ENCODE measurements around the gene PSMF1. TPM values are rescaled to one million over a fixed set of nuclear protein-coding genes. Genes with fewer than 3 reads are reported as not detected.

PSMF1 gene
- total and polyA plus RNA-seq, 2 experiments from 2014 or later: 73.7 to 84.2 TPM

DNA sequence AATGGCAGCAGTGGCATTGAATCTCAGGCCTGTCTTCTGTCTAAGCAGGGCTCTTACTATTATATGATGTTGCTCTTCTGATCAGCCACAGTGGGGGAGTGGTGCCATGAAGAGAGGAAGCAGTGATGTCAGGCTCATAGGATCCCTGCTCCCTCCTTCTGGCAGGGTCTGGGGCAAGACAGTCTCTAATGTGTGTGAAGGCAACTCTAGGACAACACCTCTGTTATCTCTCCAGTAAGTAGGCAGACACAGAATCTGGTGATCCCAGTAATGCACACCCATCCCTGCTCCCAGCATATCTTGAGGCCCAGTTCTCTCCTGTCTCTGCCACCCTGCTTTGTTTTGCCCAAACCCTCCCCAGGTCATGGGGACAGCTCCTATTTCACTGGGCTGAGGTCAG, 93.6 kb downstream of the PSMF1 start (continued):
- TF ChIP-seq, protein P1, sequence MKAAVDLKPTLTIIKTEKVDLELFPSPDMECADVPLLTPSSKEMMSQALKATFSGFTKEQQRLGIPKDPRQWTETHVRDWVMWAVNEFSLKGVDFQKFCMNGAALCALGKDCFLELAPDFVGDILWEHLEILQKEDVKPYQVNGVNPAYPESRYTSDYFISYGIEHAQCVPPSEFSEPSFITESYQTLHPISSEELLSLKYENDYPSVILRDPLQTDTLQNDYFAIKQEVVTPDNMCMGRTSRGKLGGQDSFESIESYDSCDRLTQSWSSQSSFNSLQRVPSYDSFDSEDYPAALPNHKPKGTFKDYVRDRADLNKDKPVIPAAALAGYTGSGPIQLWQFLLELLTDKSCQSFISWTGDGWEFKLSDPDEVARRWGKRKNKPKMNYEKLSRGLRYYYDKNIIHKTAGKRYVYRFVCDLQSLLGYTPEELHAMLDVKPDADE (IDR thresholded peaks at IDR 0.05): no peak
- TF ChIP-seq EZH2 (IDR thresholded peaks at IDR 0.05; ENCODE audit: low read depth, unreplicated experiment): no peak
- TF ChIP-seq, protein P2, sequence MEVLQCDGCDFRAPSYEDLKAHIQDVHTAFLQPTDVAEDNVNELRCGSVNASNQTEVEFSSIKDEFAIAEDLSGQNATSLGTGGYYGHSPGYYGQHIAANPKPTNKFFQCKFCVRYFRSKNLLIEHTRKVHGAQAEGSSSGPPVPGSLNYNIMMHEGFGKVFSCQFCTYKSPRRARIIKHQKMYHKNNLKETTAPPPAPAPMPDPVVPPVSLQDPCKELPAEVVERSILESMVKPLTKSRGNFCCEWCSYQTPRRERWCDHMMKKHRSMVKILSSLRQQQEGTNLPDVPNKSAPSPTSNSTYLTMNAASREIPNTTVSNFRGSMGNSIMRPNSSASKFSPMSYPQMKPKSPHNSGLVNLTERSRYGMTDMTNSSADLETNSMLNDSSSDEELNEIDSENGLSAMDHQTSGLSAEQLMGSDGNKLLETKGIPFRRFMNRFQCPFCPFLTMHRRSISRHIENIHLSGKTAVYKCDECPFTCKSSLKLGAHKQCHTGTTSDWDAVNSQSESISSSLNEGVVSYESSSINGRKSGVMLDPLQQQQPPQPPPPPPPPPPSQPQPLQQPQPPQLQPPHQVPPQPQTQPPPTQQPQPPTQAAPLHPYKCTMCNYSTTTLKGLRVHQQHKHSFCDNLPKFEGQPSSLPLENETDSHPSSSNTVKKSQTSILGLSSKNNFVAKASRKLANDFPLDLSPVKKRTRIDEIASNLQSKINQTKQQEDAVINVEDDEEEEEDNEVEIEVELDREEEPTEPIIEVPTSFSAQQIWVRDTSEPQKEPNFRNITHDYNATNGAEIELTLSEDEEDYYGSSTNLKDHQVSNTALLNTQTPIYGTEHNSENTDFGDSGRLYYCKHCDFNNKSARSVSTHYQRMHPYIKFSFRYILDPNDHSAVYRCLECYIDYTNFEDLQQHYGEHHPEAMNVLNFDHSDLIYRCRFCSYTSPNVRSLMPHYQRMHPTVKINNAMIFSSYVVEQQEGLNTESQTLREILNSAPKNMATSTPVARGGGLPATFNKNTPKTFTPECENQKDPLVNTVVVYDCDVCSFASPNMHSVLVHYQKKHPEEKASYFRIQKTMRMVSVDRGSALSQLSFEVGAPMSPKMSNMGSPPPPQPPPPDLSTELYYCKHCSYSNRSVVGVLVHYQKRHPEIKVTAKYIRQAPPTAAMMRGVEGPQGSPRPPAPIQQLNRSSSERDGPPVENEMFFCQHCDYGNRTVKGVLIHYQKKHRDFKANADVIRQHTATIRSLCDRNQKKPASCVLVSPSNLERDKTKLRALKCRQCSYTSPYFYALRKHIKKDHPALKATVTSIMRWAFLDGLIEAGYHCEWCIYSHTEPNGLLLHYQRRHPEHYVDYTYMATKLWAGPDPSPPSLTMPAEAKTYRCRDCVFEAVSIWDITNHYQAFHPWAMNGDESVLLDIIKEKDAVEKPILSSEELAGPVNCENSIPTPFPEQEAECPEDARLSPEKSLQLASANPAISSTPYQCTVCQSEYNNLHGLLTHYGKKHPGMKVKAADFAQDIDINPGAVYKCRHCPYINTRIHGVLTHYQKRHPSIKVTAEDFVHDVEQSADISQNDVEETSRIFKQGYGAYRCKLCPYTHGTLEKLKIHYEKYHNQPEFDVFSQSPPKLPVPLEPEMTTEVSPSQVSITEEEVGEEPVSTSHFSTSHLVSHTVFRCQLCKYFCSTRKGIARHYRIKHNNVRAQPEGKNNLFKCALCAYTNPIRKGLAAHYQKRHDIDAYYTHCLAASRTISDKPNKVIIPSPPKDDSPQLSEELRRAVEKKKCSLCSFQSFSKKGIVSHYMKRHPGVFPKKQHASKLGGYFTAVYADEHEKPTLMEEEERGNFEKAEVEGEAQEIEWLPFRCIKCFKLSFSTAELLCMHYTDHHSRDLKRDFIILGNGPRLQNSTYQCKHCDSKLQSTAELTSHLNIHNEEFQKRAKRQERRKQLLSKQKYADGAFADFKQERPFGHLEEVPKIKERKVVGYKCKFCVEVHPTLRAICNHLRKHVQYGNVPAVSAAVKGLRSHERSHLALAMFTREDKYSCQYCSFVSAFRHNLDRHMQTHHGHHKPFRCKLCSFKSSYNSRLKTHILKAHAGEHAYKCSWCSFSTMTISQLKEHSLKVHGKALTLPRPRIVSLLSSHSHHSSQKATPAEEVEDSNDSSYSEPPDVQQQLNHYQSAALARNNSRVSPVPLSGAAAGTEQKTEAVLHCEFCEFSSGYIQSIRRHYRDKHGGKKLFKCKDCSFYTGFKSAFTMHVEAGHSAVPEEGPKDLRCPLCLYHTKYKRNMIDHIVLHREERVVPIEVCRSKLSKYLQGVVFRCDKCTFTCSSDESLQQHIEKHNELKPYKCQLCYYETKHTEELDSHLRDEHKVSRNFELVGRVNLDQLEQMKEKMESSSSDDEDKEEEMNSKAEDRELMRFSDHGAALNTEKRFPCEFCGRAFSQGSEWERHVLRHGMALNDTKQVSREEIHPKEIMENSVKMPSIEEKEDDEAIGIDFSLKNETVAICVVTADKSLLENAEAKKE (CRISPR knock-in tag; IDR thresholded peaks at IDR 0.05): no peak

DNA sequence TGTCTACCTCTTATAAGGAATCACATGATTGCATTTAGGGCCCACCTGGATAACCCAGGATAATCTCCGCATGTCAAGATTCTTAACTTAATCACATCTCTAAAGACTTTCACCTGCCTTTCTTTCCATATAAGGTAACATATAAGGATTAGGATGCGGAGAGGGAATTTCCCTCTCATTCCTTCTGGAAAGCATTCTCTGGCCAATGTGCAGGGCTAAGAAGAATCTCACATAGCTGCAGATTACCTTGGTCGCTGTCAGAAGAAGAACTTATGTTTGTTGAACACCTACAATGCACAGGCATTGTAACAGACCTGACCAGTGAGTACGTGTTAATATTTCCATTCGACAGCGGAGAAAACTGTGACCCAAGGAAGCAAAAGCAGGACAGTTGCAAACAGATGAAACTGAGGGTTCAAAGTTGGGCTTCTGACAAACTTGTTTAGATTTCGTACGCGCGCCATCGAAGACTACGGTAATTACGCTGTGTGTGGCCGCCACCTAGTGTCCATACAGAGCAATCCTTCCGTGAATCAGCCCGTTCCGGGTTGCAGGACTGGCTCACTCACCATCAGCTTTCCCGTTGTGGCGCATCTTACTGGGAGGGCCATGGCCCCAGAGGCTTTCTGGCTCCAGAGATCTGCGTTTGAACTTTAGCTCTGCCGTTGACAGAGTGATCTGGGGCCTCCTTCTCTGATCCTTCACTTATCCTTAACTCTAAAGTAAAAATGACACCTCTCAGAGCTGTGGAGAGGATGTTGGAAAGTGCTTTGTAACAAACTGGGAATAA, 94.4 kb downstream of the PSMF1 start:
- no peak overlapping the region; the same call in 1 of the 2 replicates for H3K4me3 ChIP-seq
- H3K4me1 Mint-ChIP-seq: peaks cover 24% of the 10 kb centered on the region
- H3K79me2 ChIP-seq (replicated peaks; ENCODE audit: insufficient read depth): no peaks in the 10 kb centered on the region
- H3K9me3 Mint-ChIP-seq: peaks cover 16% of the 10 kb centered on the region; the same call in 2 of the 3 replicates
- peak overlapping the region; percentile 53; the same call in 1 of the 2 replicates for H3K4me2 ChIP-seq
- H3K27me3 Mint-ChIP-seq (ENCODE audit: insufficient read depth, low read depth, poor library complexity): no peaks in the 10 kb centered on the region
- H3K36me3 ChIP-seq (ENCODE audit: insufficient read depth): no peaks in the 10 kb centered on the region
- no peaks in the 10 kb centered on the region for H3K9me2 ChIP-seq (ENCODE audit: insufficient read depth)
- H3K4me3 Mint-ChIP-seq: no peak overlapping the region; the same call in 2 of the 3 replicates
- no peaks in the 10 kb centered on the region; the same call in 2 of the 3 replicates for H3K36me3 Mint-ChIP-seq (ENCODE audit: low read depth)
- no peaks in the 10 kb centered on the region for H3K27me3 ChIP-seq (ENCODE audit: insufficient read depth)
- peaks cover 16% of the 10 kb centered on the region for H3K4me1 ChIP-seq (ENCODE audit: insufficient read depth)
- ATAC-seq: peak; percentile 96
- no peaks in the 10 kb centered on the region for H3F3A ChIP-seq (replicated peaks; ENCODE audit: low read depth)
- DNase-seq (ENCODE audit: low spot score): peak; percentile 95
- TF ChIP-seq, protein P3, sequence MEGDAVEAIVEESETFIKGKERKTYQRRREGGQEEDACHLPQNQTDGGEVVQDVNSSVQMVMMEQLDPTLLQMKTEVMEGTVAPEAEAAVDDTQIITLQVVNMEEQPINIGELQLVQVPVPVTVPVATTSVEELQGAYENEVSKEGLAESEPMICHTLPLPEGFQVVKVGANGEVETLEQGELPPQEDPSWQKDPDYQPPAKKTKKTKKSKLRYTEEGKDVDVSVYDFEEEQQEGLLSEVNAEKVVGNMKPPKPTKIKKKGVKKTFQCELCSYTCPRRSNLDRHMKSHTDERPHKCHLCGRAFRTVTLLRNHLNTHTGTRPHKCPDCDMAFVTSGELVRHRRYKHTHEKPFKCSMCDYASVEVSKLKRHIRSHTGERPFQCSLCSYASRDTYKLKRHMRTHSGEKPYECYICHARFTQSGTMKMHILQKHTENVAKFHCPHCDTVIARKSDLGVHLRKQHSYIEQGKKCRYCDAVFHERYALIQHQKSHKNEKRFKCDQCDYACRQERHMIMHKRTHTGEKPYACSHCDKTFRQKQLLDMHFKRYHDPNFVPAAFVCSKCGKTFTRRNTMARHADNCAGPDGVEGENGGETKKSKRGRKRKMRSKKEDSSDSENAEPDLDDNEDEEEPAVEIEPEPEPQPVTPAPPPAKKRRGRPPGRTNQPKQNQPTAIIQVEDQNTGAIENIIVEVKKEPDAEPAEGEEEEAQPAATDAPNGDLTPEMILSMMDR (conservative IDR thresholded peaks at IDR 0.05; ENCODE audit: low read depth in 2 of 2): peak; percentile 74 to 94
- no peak for TF ChIP-seq POLR2AphosphoS5 (IDR thresholded peaks at IDR 0.05; ENCODE audit: low read depth)
- H3K27ac Mint-ChIP-seq: no peak overlapping the region
- no peak overlapping the region for H3K27ac ChIP-seq (ENCODE audit: low read depth)
- H4K20me1 ChIP-seq (replicated peaks; ENCODE audit: insufficient read depth): no peaks in the 10 kb centered on the region; the same call in 1 of the 2 replicates
- H2AFZ ChIP-seq: peak overlapping the region; percentile 84
